Immature natural killer cell (primary cell): ENCODE results near the gene DNAI1. TPM values are rescaled to one million over a fixed set of nuclear protein-coding genes. Genes with fewer than 3 reads are reported as not detected.

Experiments
- DNase-seq, 3 donors: peaks; one replicate each; pipeline ENCODE4 v3.0.0; 2022; ENCODE audit warnings: mixed read lengths in 1 of 3
- H3K27ac Mint-ChIP-seq, 6 donors: one replicate each; pipeline ENCODE4 v1.8.0; 2020; ENCODE audit warnings: mixed read lengths in 6 of 6, mild to moderate bottlenecking in 5 of 6, inconsistent platforms in 4 of 6, moderate library complexity in 3 of 6
- H3K27me3 Mint-ChIP-seq, 3 donors: one replicate each; pipeline ENCODE4 v1.8.0; 2020 to 2021; ENCODE audit warnings: low read depth in 3 of 3, mild to moderate bottlenecking in 3 of 3, mixed read lengths in 3 of 3, moderate library complexity in 3 of 3, inconsistent platforms in 1 of 3
- H3K36me3 Mint-ChIP-seq, 3 donors: one replicate each; pipeline ENCODE4 v1.8.0; 2020; ENCODE audit warnings: mixed read lengths in 3 of 3, inconsistent platforms in 2 of 3, mild to moderate bottlenecking in 2 of 3
- H3K4me1 Mint-ChIP-seq, 2 donors: one replicate each; pipeline ENCODE4 v1.8.0; 2020; ENCODE audit warnings: inconsistent platforms in 2 of 2, mild to moderate bottlenecking in 2 of 2, mixed read lengths in 2 of 2, moderate library complexity in 1 of 2
- H3K4me3 Mint-ChIP-seq, 5 donors: one replicate each; pipeline ENCODE4 v1.8.0; 2020; ENCODE audit warnings: mild to moderate bottlenecking in 5 of 5, mixed read lengths in 5 of 5, inconsistent platforms in 3 of 5, moderate library complexity in 3 of 5
- H3K9me3 Mint-ChIP-seq, 6 donors: one replicate each; pipeline ENCODE4 v1.8.0; 2020; ENCODE audit warnings: mild to moderate bottlenecking in 6 of 6, mixed read lengths in 6 of 6, inconsistent platforms in 4 of 6, moderate library complexity in 3 of 6
- polyA plus RNA-seq, 3 donors: library from polyadenylated mRNA; unstranded; fragments of 300-500 nt; fragmentation: Illumina TruSeq; gene quantifications; one replicate each; pipeline ENCODE4 v1.2.3, GENCODE V29; 2021

DNAI1 gene
- polyA plus RNA-seq, 3 donors from 2014 or later: not detected

DNA sequence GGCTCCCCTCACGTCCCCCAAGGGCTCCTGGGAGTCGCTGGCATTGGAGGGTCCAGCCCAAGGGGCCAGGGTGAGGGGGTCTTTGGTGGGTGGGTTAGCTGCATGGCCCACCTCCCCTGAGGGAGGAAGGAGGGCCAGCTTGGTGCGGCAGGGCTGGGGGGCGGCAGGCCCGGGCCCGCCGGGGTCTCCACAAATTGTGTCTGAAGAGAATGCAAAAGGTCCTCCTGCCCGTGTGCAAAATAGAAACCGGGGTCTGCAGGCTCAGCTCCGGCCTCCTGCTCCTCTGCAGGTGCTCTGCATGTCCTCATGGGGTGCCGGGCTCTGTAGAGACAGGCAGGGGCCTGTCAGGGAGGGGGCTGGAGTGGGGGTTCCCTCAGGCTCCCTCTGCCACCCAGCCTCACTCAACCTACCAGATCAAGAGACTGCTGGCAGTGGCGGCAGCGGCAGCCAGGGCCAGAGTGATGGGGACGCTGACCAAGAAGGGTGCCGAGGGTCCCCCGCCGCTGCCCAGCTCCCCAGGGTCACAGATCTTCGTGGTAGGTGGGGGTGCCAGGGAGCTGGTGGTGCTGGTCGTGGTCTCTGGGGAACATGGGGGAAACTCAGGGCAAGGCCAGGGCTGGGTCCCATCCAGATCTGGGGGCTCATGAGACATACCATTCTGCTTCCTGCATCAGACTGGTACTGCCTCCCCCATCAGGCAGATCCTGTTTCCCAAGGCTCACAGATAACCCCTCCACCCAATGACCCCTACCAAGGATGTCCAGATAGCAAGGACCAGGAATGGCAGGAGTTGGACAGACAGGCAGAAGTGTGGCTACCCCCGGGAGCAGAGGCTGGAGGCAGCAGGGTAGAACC, 93.4 kb downstream of the DNAI1 start:
- peaks cover 1 to 6% (median 6%) of the 10 kb centered on the region in 3 donors for H3K27me3 Mint-ChIP-seq
- H3K4me1 Mint-ChIP-seq: no peaks in the 10 kb centered on the region
- H3K9me3 Mint-ChIP-seq: no peaks in the 10 kb centered on the region
- H3K4me3 Mint-ChIP-seq: no peak overlapping the region
- no peak for DNase-seq
- H3K27ac Mint-ChIP-seq: no peak overlapping the region
- H3K36me3 Mint-ChIP-seq: no peaks in the 10 kb centered on the region

DNA sequence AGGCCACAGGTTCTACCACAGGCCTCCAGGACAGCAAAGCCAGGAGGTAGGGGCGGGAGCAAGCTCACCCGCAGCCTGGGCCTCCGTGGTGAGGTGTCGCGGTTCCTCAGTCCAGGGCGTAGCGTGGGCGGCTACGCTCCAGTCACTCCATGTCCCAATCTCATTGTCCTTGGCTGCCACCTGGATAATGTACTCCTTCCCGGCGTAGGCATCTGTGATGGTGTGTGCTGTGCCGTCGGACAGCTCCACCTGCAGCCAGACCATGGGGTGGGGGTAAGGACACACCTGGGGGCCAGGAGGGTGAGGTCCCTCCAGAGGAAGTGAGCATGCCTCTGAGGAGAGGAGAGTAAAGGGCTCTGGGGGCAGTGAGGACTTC, 94.0 kb downstream of the DNAI1 start:
- Mint-ChIP-seq H3K4me3 (no peak overlapping the region), H3K27ac (no peak overlapping the region), H3K9me3 (no peaks in the 10 kb centered on the region), H3K4me1 (no peaks in the 10 kb centered on the region), H3K27me3 (peaks cover 1 to 5% (median 3%) of the 10 kb centered on the region in 3 donors), H3K36me3 (no peaks in the 10 kb centered on the region)
- no peak for DNase-seq

DNA sequence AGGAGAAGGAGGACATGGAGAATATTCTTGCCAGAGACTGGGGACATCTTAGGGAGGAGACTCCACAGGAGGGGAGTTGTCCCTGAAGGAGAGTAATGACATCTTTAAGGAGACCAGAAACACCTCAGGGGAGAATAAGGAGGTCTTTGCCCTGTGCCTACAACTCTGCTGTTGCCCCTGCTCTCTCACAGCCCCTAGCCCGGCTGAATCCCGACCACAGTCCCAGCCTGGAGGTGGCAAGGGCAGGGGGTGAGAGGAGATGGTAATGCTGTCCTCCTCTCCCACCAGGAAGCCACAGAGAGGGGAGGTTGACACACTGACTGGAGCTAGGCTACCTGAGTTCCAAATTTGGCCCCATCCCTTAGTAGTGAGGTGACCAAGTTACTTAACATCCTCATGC, 94.4 kb downstream of the DNAI1 start:
- no peaks in the 10 kb centered on the region for H3K36me3 Mint-ChIP-seq
- no peak for DNase-seq
- H3K4me3 Mint-ChIP-seq: no peak overlapping the region
- H3K27me3 Mint-ChIP-seq: peaks cover 1 to 5% (median 2%) of the 10 kb centered on the region in 3 donors
- no peaks in the 10 kb centered on the region for H3K9me3 Mint-ChIP-seq
- H3K4me1 Mint-ChIP-seq: no peaks in the 10 kb centered on the region
- H3K27ac Mint-ChIP-seq: no peak overlapping the region

DNA sequence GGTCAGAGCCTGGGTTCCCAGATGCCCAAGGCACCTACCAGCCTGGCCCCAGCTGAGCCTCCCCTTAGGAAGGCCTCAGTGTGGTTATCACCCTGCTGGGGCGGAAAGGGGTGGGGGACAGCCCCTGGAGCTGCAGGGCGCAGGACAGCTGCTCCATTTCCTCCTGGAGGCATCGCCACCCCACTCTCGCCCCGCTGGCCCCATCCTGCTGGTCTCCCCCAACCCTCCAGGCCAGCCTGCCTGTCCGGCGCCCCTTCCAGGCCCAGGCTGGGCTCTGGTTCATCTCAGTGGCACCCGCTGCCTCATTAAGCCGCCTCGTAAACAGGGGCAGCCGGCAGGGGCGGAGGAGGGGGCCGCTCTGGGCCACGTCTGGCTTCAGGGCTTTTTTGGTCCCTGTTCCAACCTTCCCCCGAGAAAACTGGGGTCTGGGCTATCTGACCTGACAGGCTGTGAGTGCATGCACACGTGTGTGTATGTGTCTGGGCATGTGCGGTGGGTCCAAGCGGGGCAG, 95.0 kb downstream of the DNAI1 start:
- Mint-ChIP-seq H3K36me3 (no peaks in the 10 kb centered on the region), H3K4me1 (no peaks in the 10 kb centered on the region), H3K9me3 (no peaks in the 10 kb centered on the region), H3K27me3 (peaks cover 0 to 5% (median 1%) of the 10 kb centered on the region in 3 donors), H3K27ac (no peak overlapping the region), H3K4me3 (no peak overlapping the region)
- DNase-seq: no peak

DNA sequence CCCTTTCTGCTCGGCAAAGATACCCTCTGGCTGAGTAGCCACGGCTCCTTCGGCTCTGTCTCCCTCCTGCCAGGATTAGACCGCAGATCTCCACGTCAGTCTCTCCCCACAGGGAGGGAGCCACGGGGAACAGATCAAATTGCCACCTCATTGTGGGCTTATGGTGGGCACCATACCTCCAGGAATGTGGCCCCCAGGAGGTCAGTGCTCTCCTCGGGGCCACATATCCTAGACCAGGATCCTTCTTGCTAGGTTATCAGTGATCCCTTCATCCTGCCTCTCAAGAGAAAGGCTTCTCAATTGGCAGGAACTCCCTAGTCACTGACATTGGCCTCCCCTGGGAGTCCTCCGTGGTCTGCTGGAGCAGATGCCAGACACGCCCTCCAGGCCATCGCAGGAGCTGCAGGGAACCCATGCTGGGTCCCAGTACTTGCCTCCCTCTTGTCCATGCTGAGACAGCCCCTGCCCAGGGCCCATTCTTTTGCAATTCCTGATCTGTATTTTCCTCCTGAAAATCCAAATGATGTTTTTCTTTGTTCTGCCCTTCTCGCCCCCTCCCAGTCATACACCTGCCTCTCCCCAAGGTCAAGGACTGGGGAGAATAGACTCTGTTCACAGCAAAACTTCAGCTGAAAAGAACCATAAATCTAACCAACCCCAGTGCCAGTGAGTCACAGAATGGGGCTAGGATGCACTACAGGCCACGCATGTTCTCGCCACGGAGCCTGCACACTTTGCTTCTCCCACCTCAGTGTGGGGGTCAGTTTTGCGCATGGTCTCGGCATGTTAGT, 95.8 kb downstream of the DNAI1 start:
- no peaks in the 10 kb centered on the region for H3K9me3 Mint-ChIP-seq
- H3K4me1 Mint-ChIP-seq: no peaks in the 10 kb centered on the region
- no peak overlapping the region for H3K4me3 Mint-ChIP-seq
- no peak for DNase-seq
- no peaks in the 10 kb centered on the region for H3K36me3 Mint-ChIP-seq
- peaks cover 1 to 9% (median 3%) of the 10 kb centered on the region in 3 donors for H3K27me3 Mint-ChIP-seq
- H3K27ac Mint-ChIP-seq: no peak overlapping the region

DNA sequence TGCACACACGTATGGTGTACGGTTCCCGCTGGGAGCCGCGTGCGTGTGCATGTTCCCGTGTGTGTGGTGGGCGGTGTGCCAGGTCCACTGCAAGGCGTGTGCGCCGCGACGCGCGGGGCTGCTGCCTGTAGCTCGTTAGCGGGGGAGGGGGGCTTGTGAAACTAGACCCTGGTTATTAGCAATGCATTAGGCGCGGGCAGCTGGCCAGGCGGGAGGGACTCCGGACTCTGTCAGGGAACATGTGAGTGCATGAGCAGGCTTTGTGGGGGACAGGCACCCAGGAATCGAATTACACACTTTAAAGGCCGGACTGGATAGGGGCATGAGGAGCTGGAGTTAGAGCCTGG, 96.4 kb downstream of the DNAI1 start:
- Mint-ChIP-seq H3K27me3 (peaks cover 3 to 9% (median 3%) of the 10 kb centered on the region in 3 donors), H3K9me3 (no peaks in the 10 kb centered on the region), H3K4me1 (no peaks in the 10 kb centered on the region), H3K36me3 (peaks cover 0 to under 1% (median 0%) of the 10 kb centered on the region in 3 donors), H3K27ac (no peak overlapping the region), H3K4me3 (no peak overlapping the region)
- DNase-seq: no peak

DNA sequence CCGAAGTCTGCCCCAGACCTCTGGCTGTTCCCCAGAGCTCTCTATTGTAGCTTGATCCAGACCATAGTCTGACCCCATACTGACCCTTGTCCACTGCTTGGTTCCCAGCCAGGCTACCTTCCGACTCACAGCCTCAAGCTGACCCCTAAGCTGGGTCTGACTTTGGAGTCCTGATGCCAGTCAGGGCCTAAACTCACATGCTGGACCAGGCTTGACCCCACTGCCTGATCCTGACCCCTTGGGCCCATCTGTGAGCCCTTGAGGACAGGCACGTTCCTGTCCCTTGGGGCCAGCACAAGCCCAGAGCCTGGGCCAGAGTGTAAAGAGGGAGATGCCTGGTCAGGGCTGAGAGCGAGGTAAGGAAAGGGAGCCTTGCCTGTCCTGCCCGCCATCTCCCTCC, 96.9 kb downstream of the DNAI1 start:
- H3K27ac Mint-ChIP-seq: no peak overlapping the region

DNA sequence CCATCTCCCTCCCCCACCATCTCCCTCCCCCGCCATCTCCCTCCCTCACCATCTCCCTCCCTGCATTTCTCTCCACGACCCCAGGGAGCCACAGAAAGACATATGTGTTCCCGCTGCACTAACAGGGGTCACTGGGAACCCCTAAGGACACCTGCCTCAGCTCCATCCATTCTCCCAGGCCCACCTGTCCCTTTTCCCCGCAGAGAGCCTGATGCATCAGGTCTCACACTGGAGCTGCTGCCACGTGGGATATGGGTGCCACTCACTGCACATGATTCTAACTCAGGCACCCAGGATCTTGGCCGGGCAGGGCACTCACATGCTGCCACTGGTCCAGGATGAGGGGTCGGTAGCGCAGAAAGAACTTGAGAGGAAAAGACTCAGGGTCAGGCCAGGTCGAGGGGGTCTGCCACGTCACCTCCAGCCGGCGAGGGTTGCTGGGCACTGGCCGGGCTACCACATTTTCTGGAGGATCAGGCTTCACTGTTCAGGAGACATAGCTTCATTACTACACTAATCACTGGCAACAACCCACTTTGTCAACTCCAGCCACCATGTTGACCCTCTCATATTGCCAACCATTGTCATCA, 97.4 kb downstream of the DNAI1 start:
- no peak for DNase-seq
- H3K4me3 Mint-ChIP-seq: no peak overlapping the region
- H3K27ac Mint-ChIP-seq: no peak overlapping the region
- peaks cover 0 to 4% (median 0%) of the 10 kb centered on the region in 3 donors for H3K36me3 Mint-ChIP-seq
- peaks cover 3 to 11% (median 8%) of the 10 kb centered on the region in 3 donors for H3K27me3 Mint-ChIP-seq
- no peaks in the 10 kb centered on the region for H3K4me1 Mint-ChIP-seq
- H3K9me3 Mint-ChIP-seq: no peaks in the 10 kb centered on the region

More for the DNA sequence above, 96.9 kb downstream of the DNAI1 start:
- no peaks in the 10 kb centered on the region for H3K9me3 Mint-ChIP-seq
- peaks cover 0 to 4% (median 0%) of the 10 kb centered on the region in 3 donors for H3K36me3 Mint-ChIP-seq
- no peak overlapping the region for H3K4me3 Mint-ChIP-seq
- no peaks in the 10 kb centered on the region for H3K4me1 Mint-ChIP-seq
- no peak for DNase-seq
- peaks cover 3 to 11% (median 8%) of the 10 kb centered on the region in 3 donors for H3K27me3 Mint-ChIP-seq

DNA sequence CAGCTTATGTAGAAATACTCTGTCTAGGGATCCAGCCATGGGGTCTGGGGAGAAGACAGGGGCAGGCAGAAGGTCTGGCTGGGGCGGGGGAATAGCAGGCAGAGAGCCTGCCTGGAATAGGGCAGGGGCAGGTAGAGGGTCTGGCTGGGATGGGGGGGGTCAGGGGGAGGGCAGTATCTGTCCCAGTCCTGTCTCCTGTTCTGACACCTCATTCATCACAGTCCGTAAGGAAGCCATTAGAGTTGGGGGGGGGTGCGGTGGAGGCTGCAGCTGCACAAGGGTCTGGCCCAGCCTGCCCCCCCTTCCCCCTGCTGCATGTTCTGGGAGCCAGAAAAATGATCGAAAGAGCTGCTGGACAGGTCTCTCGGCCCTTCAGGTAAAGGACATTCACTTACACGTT, 98.3 kb downstream of the DNAI1 start:
- Mint-ChIP-seq H3K9me3 (peaks cover 0 to 2% (median 0%) of the 10 kb centered on the region in 6 donors), H3K36me3 (peaks cover 0 to 4% (median 0%) of the 10 kb centered on the region in 3 donors), H3K4me3 (no peak overlapping the region), H3K27ac (no peak overlapping the region), H3K27me3 (peaks cover 5 to 14% (median 8%) of the 10 kb centered on the region in 3 donors), H3K4me1 (no peaks in the 10 kb centered on the region)
- no peak for DNase-seq

DNA sequence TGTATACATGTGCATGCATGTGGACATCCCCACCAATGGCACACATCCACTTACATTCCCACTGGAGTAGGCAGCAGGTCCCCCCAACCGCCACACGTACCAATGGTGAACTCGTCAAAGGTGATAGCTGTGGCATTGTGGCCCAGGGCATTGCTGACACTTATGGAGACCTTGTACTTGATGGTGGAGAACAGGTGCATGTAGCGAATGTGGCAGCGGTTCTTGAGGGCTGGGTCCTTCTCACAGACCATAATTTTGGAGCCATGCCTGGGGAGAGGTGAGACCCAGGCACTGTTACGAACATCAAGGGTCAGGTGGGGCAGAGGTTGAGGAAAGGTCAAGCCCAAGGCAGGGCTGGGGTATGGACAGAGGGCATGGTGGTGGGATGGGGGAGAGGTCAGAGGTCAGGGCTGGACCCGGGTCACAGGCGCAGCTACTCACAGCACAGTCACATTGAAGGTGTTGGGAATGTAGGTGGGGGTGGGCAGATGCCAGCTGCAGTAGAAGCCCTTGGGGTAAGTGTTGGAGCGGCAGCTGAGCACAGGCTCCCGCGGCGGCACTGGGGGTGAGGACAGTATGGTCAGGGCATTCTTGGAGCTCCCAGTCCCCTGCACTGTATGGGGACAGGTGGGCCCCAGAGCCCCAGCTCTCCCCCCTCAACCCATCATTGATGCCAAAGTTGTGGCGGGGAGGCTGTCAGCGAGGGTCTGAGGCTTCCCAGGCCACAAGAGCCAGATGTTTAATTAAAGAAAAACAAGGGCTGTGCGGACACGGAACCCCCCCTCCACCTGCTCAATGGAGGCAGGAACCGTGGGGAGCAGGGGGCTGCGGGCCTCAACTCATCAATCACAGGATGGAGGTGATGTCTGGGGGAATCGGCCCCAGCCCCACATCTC, 99.1 kb downstream of the DNAI1 start:
- no peak overlapping the region for H3K27ac Mint-ChIP-seq
- no peaks in the 10 kb centered on the region for H3K4me1 Mint-ChIP-seq
- no peak for DNase-seq
- H3K27me3 Mint-ChIP-seq: peaks cover 5 to 13% (median 8%) of the 10 kb centered on the region in 3 donors
- H3K4me3 Mint-ChIP-seq: no peak overlapping the region
- peaks cover 0 to 2% (median 0%) of the 10 kb centered on the region in 6 donors for H3K9me3 Mint-ChIP-seq
- peaks cover 0 to 4% (median 0%) of the 10 kb centered on the region in 3 donors for H3K36me3 Mint-ChIP-seq

DNA sequence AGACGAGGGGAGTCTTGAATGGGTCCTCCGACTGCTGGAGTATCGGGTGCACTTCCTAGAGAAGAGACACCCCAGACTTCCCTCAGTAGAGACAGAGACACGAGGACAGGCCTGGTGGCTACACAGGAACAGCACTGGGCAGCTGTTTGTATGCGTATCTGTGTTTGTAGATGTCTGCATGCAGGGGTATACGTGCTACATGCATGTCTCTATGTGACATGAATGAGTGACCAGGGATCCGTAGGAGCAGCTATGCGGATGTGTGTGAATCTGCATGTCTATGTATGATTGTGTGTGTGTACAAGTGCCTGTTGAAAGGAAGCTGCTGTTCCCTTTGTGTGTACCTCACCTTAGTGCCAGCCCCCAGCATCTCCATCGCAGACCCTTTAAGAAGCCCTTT, 99.8 kb downstream of the DNAI1 start:
- H3K36me3 Mint-ChIP-seq: peaks cover 0 to 4% (median 0%) of the 10 kb centered on the region in 3 donors
- H3K4me1 Mint-ChIP-seq: no peaks in the 10 kb centered on the region
- H3K27me3 Mint-ChIP-seq: peaks cover 5 to 12% (median 10%) of the 10 kb centered on the region in 3 donors
- no peak for DNase-seq
- H3K9me3 Mint-ChIP-seq: peaks cover 0 to 2% (median 0%) of the 10 kb centered on the region in 6 donors
- H3K27ac Mint-ChIP-seq: no peak overlapping the region
- no peak overlapping the region for H3K4me3 Mint-ChIP-seq

DNA sequence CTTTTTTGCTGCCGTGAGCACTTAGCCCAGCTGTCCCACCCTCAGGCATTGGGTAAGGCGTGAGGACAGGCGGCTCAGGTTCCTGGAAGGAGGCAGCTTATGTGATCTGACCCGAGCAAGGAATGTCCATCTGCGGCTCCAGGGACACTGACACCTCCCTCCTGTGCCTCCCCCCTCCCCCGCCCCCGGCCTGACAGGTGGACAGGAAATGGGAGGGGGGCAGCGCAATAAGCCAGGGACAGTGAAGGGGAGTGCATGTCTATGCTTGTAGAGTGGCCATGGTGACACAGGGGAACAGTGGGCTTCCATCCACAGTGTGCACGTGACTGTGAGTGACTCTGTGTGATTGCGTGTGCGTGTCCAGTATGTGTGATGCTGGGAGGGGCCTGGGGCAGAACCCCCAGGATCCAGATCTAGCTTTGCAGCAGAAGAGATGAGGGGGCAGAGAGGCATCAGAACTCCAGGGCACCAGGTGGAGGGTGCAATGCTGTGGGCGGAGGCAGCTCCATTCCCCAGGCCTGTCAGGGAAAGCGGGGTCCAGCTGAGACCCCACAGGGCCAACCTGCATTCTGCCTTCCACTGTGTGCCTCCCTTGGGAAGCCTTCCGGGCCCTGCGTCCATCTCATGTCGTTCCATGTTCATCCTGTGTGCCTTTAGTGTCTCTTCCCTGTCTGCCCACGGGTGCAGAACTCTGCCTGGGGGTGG, 100.5 kb downstream of the DNAI1 start:
- Mint-ChIP-seq H3K27ac (no peak overlapping the region), H3K36me3 (peaks cover 0 to 4% (median 0%) of the 10 kb centered on the region in 3 donors), H3K9me3 (peaks cover 0 to 2% (median 0%) of the 10 kb centered on the region in 6 donors), H3K4me1 (no peaks in the 10 kb centered on the region), H3K27me3 (peaks cover 7 to 14% (median 13%) of the 10 kb centered on the region in 3 donors), H3K4me3 (no peak overlapping the region)
- DNase-seq: no peak
